SIG-M5 (cell line): ENCODE results near the gene MAGI3.
"Not testable (repeated sequence)": the region's sequence is repeated elsewhere in the genome, so short reads cannot be mapped to it uniquely, and the experiment has no call there.

Experiments
- DNase-seq: peaks from one replicate; lab custom pipeline; 2025; lab: John Stamatoyannopoulos, UW

MAGI3 gene

GRCh38 chr1:113399062-113399583 lies 8.8 kb downstream of the MAGI3 start:
- DNase-seq = no peak

GRCh38 chr1:113401067-113401466 lies 10.8 kb downstream of the MAGI3 start:
- no peak for DNase-seq

DNA sequence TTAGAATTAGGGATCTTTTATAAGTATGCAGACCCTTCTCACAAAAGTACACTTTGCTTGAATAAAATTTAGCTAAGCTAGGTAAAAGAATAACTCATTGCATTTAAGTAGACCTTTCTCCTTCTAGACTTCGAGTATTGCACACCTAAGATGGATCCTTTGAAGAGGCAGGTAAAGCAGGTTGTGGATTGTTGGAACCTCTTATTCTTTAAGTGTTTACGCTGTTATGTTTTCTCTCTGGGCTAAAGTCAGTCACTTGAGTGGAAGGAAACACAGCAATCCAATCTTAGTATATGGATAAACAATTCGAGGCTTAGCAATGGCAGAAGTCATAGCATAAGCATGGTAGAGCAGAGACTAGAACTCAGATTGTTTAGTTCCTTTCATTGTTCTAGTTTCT lies 11.4 kb downstream of the MAGI3 start:
- DNase-seq = no peak

DNA sequence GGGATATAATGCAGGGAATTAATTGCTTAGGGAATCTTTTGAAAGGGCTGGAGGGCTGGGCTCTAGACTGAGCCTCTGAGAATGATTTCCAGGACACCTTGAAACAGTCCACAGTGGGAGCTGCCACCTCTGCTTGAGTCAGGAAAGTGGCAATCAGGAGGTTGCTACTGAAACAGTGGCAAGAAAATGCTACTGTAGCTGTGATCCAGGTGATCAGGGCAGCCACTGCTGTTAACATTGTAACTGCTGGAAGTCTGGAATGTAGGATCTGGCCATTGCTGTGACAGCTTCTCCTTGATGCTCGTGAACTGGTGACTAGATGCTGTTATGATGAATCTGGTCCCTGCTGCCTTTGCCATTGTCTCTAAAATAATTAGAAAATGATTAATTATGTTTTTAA lies 12.8 kb downstream of the MAGI3 start:
- no peak for DNase-seq

- no peak for DNase-seq
Observed at GRCh38 chr1:113405573-113405972, 15.3 kb downstream of the MAGI3 start.

DNA sequence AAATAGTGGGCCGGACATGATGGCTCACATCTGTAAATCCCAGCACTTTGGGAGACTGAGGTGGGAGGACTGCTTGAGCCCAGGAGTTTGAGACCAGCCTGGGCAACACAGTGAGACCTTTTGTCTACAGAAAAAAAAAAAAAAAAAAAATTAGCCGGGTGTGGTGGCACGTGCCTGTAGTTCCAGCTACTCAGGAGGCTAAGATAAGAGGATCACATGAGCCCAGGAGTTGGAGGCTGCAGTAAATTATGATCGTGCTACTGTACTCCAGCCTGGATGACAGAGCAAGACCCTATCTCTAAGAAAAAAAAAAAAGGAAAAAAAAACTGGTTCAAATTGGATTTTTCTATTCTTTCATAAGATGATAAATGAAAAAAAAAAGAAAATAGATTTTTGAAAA lies 15.8 kb downstream of the MAGI3 start:
- not testable (repeated sequence) for DNase-seq

- DNase-seq = no peak
Observed at GRCh38 chr1:113409363-113409762, 19.0 kb downstream of the MAGI3 start.

- not testable (repeated sequence) for DNase-seq
Observed at GRCh38 chr1:113412020-113412419, 21.7 kb downstream of the MAGI3 start.

GRCh38 chr1:113415310-113416070 lies 25.2 kb downstream of the MAGI3 start:
- DNase-seq = no peak

- not testable (repeated sequence) for DNase-seq
Observed at GRCh38 chr1:113416071-113416470, 25.8 kb downstream of the MAGI3 start.

GRCh38 chr1:113416496-113416895 lies 26.2 kb downstream of the MAGI3 start:
- DNase-seq = no peak

DNA sequence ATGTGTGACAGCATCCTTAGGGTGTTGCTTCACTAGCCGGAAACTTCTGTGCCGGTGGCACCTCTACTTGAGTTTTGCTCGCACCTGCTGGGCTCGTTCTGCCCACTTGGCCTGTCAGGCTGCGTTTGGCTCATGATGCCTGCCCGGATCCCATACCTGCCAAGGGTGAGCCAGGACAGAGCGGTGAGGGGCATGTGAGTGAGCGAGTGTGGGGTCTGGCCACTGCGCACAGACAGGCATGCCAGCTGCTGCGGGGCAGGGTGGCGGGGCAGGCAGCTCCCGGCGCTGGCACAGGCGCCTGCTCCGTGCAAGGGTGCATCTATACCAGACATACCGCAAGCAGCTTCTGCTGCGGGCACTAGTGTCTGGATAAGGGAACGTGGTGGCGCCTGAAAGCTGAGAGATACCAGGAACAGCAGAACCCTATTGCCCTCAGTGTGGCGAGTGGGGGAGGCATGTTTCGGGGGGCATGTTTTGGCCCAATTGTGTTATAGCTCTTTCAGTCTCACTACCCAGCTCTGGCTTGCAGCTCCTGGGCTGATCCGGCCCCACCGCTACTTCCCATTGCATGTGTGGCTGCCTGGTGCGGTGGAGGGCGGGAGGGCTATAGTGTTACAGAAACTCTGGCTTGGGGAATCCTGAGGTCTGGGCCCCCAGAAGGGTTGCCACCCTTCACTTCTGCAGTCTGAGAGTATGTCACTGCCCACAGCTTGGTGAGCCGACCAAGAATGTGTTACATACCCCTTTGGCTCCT lies 32.2 kb downstream of the MAGI3 start:
- no peak for DNase-seq

GRCh38 chr1:113423826-113424225 lies 33.5 kb downstream of the MAGI3 start:
- no peak for DNase-seq

GRCh38 chr1:113429461-113430153 lies 39.3 kb downstream of the MAGI3 start:
- no peak for DNase-seq

DNA sequence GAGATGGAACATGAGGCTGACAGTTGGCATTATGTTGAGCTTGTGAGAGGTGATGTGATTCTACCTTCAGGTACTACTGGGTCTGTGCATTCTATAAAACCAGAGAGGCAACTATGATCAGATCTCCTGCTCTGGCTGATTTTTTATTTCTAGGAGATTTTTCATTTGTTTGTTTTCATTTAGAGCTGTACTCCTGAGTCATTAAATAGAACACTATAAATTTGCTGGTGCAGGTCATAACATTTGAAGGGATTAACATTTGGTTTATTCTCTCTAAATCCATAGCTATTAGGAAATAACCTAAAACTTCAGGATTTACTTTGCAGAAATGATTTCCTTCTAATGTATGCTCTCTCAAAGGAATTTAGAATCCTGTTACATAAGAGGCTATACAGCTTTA lies 42.9 kb downstream of the MAGI3 start:
- DNase-seq = no peak

DNA sequence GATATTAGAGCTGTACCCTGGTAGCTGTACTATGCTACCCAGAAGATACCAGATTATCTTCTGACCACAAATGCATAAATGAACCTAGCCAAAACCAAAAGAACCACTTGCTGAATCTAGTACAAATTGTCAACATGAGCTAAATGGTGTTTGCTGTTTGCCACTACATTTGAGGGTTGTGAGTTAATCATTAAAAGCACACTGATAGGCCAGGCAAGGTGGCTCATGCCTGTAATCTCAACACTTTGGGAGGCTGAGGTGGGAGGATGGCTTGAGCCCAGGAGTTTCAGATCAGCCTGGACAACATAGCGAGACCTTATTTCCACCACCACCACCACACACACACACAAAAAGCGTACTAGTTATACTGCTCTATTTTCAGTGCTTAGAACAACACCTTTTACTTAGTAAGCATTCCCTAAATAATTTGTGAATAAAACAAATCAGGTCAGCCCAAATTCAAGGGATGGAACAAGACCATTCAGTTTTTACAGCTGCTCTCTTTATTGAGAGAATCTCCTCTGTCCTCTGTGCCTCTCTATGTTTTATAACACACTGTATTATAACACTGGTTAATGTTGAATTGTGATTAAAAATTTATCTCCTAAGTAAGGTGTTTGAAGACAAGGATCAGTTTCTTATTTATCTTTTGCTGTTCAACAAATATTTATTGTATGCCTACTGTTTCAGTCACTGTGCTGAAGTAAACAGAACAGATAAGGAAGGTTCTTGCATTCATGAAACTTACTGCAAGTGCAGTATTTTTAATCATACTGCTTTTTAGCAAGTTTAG lies 44.0 kb downstream of the MAGI3 start:
- no peak for DNase-seq

DNA sequence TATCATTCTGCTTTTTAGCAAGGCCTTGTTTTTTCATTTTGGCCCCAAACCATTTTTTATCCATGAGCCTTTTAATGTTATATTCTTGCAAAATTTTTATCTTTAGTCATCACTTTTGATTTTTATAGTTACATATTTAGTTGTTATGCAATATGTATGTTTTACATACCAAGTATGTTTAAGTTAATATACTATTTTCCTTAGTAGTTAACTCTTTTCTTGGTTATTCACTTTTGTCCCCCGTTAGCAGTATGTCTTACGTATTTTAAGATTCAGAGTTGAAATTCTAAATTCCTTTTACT lies 44.5 kb downstream of the MAGI3 start:
- DNase-seq = no peak

DNA sequence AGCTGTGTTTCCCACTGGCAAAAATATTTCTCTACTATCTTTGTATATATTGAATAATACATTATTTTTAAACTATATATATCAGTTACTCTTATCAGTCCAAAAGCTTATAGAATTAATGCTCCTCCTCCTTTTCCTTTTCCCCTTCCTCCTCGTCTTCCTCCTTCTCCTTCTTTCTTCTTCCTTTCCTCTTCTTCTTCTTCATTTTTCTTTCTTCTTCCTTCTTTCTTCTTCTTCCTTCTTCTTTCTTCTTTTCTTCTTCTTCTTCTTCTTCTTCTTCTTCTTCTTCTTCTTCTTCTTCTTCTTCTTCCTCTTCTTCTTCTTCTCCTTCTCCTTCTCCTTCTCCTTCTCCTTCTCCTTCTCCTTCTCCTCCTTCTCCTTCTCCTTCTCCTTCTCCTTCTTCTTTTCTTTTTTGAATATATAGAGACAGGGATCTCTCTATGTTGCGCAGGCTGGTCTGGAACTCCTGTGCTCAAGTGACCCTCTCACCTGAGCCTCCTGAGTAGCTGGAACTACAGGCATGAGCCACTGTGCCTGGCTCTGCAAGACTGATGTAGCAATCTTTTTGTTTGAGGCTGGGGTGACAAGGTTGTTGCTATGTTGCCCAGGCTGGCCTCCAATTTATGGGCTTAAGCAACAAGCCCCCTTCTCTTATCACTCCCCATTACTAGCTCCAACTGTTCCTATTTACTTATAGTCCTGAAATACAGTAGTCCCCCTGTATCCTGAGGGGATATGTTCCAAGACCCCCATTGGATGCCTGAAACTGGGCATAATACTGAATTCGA lies 47.4 kb downstream of the MAGI3 start:
- no peak for DNase-seq

DNA sequence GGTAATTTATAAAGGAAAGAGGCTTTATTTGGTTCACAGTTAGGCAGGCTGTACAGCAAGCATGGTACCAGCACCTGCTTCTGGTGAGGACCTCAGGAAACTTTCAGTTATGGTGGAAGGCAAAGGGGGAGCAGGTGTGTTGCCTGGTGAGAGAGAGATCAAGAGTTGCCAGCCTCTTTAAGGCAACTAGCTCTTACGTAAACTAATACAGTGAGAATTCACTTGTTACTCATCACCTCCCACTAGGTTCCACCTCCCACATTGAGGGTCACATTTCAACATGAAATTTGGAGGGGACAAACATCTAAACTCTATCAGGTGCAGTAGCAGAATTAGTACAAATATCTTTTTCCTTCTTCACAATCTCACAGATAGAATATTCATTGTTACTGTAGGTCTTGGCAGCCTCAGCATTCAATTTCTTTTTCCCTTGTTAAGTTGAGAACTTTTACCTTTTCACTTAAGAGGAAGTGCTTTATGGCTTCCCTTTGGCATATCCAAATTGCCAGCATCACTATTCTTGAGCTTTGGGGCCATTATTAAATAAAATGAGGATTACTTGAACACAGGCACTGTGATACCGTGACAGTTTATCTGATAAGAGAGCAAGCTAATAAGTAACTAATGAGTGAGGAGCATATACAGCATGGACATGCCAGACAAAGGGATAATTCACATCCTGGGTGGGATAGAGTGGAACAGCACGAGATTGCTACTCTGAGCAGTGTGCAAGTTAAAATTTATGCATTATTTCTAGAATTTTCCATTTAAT lies 48.4 kb downstream of the MAGI3 start:
- DNase-seq = no peak

GRCh38 chr1:113439277-113439670 lies 49.0 kb downstream of the MAGI3 start:
- DNase-seq = no peak
